Osteoblast (primary cell): Measurements from ENCODE around the gene MAB21L4. TPM values are rescaled to one million over a fixed set of nuclear protein-coding genes. Genes with fewer than 3 reads are reported as not detected.
"Not testable (repeated sequence)": the region's sequence is repeated elsewhere in the genome, so short reads cannot be mapped to it uniquely, and the experiment has no call there.

Experiments used
- DNase-seq: peaks from one replicate; pipeline ENCODE4 v3.0.0; 2011; ENCODE audit warnings: low spot score, mixed read lengths; ENCODE audit not compliant: insufficient read length; ENCODE audit errors: missing footprints
- H2AFZ ChIP-seq: 2 replicates; pipeline ENCODE4 v1.6.0; 2011; ENCODE audit warnings: mild to moderate bottlenecking, low read length
- H3K27ac ChIP-seq: 2 replicates; pipeline ENCODE4 v1.5.1; 2011; ENCODE audit warnings: mild to moderate bottlenecking, low read depth, low read length, moderate library complexity
- H3K27me3 ChIP-seq: 2 replicates; pipeline ENCODE4 v1.6.0; 2012; ENCODE audit warnings: mild to moderate bottlenecking, control low read depth, inconsistent platforms, low read length, moderate library complexity; ENCODE audit not compliant: insufficient read depth
- H3K36me3 ChIP-seq: 2 replicates; pipeline ENCODE4 v1.5.1; 2011; ENCODE audit warnings: mild to moderate bottlenecking, low read length, control low read depth, moderate library complexity; ENCODE audit not compliant: insufficient read depth
- H3K4me1 ChIP-seq: 2 replicates; pipeline ENCODE4 v1.5.1; 2011; ENCODE audit warnings: mild to moderate bottlenecking, low read length, control low read depth, moderate library complexity; ENCODE audit not compliant: insufficient read depth
- H3K4me2 ChIP-seq: 2 replicates; pipeline ENCODE4 v1.6.0; 2011; ENCODE audit warnings: mild to moderate bottlenecking, low read length; ENCODE audit not compliant: insufficient read depth
- H3K4me3 ChIP-seq: fragments of 200-600 bp; sonication (generic); 3 replicates; pipeline ENCODE4 v1.5.1; 2012; ENCODE audit warnings: mild to moderate bottlenecking, low read length, inconsistent platforms; ENCODE audit not compliant: insufficient read depth
- H3K79me2 ChIP-seq: 2 replicates; pipeline ENCODE4 v1.6.0; 2012; ENCODE audit warnings: mild to moderate bottlenecking, low read length, control low read depth, inconsistent platforms; ENCODE audit not compliant: insufficient read depth
- H3K9me3 ChIP-seq: 2 replicates; pipeline ENCODE4 v1.5.1; 2011; ENCODE audit warnings: low read depth, low read length, control low read depth
- H4K20me1 ChIP-seq: 2 replicates; pipeline ENCODE4 v1.6.0; 2012; ENCODE audit warnings: mild to moderate bottlenecking, low read length, control low read depth; ENCODE audit not compliant: insufficient read depth
- total RNA-seq: library from RNA; depleted of rRNA; stranded (reverse); fragments of >200 nt; gene quantifications from 2 replicates; pipeline ENCODE4 v1.2.3, GENCODE V29; 2012
- TF ChIP-seq, protein P1 (sequence below): IDR thresholded peaks from 2 replicates; pipeline ENCODE4 v1.5.1; 2011; ENCODE audit warnings: mild to moderate bottlenecking, low read depth, low read length, moderate library complexity; ENCODE audit errors: extremely low read depth

Gene MAB21L4
- total RNA-seq, 1 donor = not detected

DNA sequence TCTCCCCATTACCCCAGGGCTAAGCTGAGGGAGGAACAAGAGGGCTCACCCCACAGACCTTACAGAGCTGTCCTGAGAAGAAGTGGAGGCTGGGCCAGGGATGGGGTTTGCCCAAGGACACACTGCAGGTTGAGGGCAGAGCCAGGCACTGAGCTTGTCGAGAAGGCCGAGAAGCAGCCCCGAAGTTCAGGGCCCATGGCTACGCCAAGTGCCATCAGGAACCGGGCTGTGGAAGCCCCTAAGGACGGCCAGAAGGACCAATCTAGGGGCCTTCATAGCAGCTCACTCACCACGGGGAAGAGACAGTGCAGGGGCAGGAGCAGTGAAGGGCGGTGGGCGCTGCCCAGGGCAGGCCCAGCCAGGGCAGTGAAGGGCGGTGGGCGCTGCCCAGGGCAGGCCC, 45.9 kb downstream of the MAB21L4 start:
- peaks cover 2% of the 10 kb centered on the region for H4K20me1 ChIP-seq
- no peaks in the 10 kb centered on the region for H3K9me3 ChIP-seq
- TF ChIP-seq, protein P1, sequence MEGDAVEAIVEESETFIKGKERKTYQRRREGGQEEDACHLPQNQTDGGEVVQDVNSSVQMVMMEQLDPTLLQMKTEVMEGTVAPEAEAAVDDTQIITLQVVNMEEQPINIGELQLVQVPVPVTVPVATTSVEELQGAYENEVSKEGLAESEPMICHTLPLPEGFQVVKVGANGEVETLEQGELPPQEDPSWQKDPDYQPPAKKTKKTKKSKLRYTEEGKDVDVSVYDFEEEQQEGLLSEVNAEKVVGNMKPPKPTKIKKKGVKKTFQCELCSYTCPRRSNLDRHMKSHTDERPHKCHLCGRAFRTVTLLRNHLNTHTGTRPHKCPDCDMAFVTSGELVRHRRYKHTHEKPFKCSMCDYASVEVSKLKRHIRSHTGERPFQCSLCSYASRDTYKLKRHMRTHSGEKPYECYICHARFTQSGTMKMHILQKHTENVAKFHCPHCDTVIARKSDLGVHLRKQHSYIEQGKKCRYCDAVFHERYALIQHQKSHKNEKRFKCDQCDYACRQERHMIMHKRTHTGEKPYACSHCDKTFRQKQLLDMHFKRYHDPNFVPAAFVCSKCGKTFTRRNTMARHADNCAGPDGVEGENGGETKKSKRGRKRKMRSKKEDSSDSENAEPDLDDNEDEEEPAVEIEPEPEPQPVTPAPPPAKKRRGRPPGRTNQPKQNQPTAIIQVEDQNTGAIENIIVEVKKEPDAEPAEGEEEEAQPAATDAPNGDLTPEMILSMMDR = no peak
- peaks cover 3% of the 10 kb centered on the region for H3K27me3 ChIP-seq
- no peaks in the 10 kb centered on the region for H3K36me3 ChIP-seq
- no peaks in the 10 kb centered on the region for H3K4me1 ChIP-seq
- no peaks in the 10 kb centered on the region for H3K79me2 ChIP-seq
- H3K4me2 ChIP-seq = no peak overlapping the region
- H3K4me3 ChIP-seq = no peak overlapping the region
- no peak overlapping the region for H2AFZ ChIP-seq
- peak; percentile 30 for DNase-seq
- no peak overlapping the region for H3K27ac ChIP-seq

DNA sequence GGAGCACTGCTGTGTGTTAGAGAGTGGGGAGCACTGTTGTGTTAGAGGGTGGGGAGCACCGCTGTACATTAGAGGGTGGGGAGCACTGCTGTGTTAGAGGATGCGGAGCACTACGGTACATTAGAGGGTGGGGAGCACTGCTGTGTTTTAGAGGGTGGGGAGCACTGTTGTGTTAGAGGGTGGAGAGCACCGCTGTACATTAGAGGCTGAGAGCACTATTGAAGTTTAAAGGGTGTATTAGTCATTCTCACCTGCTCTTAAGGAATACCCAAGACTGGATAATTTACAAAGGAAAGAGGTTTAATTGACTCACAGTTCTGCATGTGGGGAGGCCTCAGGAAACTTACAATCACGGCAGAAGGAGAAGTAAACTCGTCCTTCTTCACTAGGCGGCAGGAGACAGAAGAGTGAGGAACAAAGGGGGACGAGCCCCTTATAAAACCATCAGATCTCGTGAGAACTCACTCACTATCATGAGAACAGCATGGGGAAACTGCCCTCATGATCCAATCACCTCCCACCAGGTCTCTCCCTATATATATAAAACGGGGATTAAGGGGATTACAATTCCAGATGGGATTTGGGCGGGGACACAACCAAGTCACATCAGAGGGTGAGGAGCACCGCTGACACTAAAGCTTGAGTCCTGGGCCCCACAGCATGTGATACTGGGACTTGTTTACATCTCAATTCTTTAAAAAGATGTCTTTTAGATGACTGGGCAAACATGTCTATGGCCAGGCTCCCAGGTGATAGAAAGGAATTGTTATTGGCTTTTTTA, 46.9 kb downstream of the MAB21L4 start:
- Histone ChIP-seq H2AFZ (no peak overlapping the region), H3K4me2 (no peak overlapping the region), H3K4me3 (no peak overlapping the region), H3K27me3 (peaks cover 5% of the 10 kb centered on the region), H3K9me3 (no peaks in the 10 kb centered on the region), H4K20me1 (peaks cover 2% of the 10 kb centered on the region), H3K27ac (no peak overlapping the region), H3K4me1 (no peaks in the 10 kb centered on the region), H3K79me2 (no peaks in the 10 kb centered on the region), H3K36me3 (no peaks in the 10 kb centered on the region)
- peak; percentile 11 for DNase-seq
- TF ChIP-seq, protein P1 = no peak

DNA sequence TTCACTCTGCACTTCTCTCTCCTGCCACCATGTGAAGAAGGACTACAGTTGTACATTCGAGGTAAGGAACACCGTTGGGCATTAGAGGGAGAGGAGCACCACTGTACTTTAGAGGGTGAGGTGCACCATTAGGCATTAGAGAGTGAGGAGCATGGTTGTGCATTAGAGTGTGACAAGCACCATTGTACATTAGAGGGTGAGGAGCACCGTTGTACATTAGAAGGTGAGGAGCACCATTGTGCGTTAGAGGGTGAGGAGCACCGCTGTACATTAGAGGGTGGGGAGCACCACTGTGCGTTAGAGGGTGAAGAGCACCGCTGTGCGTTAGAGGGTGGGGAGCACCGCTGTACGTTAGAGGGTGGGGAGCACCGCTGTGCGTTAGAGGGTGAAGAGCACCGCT, 48.1 kb downstream of the MAB21L4 start:
- Histone ChIP-seq H3K4me1 (no peaks in the 10 kb centered on the region), H3K27ac (no peak overlapping the region), H3K27me3 (peaks cover 9% of the 10 kb centered on the region), H4K20me1 (peaks cover 2% of the 10 kb centered on the region), H3K4me3 (no peak overlapping the region), H3K79me2 (no peaks in the 10 kb centered on the region), H3K4me2 (no peak overlapping the region), H3K36me3 (no peaks in the 10 kb centered on the region), H3K9me3 (no peaks in the 10 kb centered on the region), H2AFZ (no peak overlapping the region)
- peak; percentile 41 for DNase-seq
- TF ChIP-seq, protein P1 = no peak

DNA sequence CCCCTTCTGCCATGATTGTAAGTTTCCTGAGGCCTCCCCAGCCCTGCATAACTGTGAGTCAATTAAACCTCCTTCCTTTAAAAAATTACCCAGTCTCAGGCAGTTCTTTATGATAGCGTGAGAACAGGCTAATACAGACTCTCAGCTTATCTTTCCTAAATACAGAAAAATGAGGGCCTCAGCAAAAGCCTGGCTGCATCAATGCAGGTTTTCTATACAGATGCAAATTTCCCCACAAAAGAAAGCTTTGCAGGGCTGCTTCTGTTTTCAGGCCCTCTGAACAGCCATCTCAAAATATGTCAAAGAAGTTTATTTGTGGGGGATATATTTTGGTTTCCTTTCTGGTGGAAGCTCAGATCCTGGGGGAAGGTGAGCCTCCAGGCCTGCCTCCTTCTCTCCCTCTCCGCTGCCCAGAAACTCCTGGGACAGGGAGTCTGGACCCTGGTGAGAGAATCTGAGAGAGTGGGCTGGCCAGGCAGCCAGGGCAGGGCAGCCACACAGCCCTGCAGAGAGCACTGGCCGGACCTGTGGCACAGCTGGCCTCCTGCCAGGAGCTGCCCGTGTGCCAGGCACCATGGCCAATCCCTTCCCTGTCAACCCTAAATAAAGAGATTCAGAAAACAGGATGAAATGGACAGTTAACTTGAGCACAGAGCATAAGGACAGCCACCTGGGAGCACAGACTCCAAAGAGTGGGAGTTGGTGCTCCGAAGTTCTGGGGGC, 48.9 kb downstream of the MAB21L4 start:
- TF ChIP-seq, protein P1 = no peak
- Histone ChIP-seq H3K4me3 (no peak overlapping the region), H3K79me2 (no peaks in the 10 kb centered on the region), H3K27ac (no peak overlapping the region), H2AFZ (no peak overlapping the region), H3K4me1 (no peaks in the 10 kb centered on the region), H3K9me3 (no peaks in the 10 kb centered on the region), H3K36me3 (no peaks in the 10 kb centered on the region), H4K20me1 (peaks cover 2% of the 10 kb centered on the region), H3K27me3 (peaks cover 9% of the 10 kb centered on the region), H3K4me2 (no peak overlapping the region)
- peak; percentile 19 for DNase-seq

DNA sequence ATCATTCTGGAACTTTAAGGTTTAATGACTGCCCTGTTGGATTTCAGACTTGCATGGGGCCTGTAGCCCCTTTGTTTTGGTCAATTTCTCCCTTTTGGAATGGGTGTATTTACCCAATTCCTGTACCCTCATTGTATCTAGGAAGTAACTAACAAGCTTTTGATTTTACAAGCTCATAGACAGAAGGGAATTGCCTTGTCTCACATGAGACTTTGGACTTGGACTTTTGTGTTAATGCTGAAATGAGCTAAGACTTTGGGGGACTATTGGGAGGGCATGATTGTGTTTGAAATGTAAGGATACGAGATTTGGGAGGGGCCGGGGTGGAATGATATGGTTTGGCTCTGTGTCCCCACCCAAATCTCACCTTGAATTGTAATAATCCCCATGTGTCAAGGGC, 49.6 kb downstream of the MAB21L4 start:
- H3K9me3 ChIP-seq, H3K27ac ChIP-seq, H3K79me2 ChIP-seq, H4K20me1 ChIP-seq, H2AFZ ChIP-seq, H3K4me2 ChIP-seq, H3K4me3 ChIP-seq, DNase-seq, H3K4me1 ChIP-seq, H3K27me3 ChIP-seq, H3K36me3 ChIP-seq: not testable (repeated sequence)
